Esophagus squamous epithelium (tissue), 5 donors: ENCODE data around the gene CIPC. TPM values are rescaled to one million over a fixed set of nuclear protein-coding genes. Genes with fewer than 3 reads are reported as not detected.

ENCODE experiments used
- DNase-seq: peaks from one replicate; lab custom pipeline; 2025; lab: John Stamatoyannopoulos, UW
- H3K27ac ChIP-seq, 4 donors: fragments of 200-600 bp; sonication (generic); one replicate each; pipeline ENCODE4 v1.5.1; 2016 to 2019; ENCODE audit warnings: mild to moderate bottlenecking in 1 of 4
- H3K27me3 ChIP-seq, 4 donors: fragments of 200-600 bp; sonication (generic); 1 replicate in 3 of 4; 2 replicates in 1 of 4; pipeline versions ENCODE4 v1.5.1 to v1.6.0; 2017 to 2021; ENCODE audit warnings: antibody characterized with exemption in 1 of 4
- H3K36me3 ChIP-seq, 3 donors: fragments of 200-600 bp; sonication (generic); one replicate each; pipeline ENCODE4 v1.5.1; 2016 to 2019
- H3K4me1 ChIP-seq, 3 donors: fragments of 200-600 bp; sonication (generic); one replicate each; pipeline ENCODE4 v1.5.1; 2017 to 2019
- H3K4me3 ChIP-seq, 4 donors: fragments of 200-600 bp; sonication (generic); 1 replicate in 3 of 4; 2 replicates in 1 of 4; pipeline ENCODE4 v1.5.1; 2016 to 2019; ENCODE audit warnings: mild to moderate bottlenecking in 2 of 4, moderate library complexity in 1 of 4
- H3K9me3 ChIP-seq, 3 donors: fragments of 200-600 bp; sonication (generic); one replicate each; pipeline ENCODE4 v1.5.1; 2016 to 2019
- POLR2A ChIP-seq, 4 donors: fragments of 450-650 bp; IDR thresholded peaks; one replicate each; pipeline ENCODE4 v1.6.1; 2017; ENCODE audit warnings: antibody characterized with exemption in 4 of 4, mild to moderate bottlenecking in 4 of 4, moderate library complexity in 3 of 4
- whole genome bisulfite sequencing, 2 donors: methylation state at CpG; one replicate each; pipeline ENCODE4 v1.1.5; 2018; 5-methylcytosine and 5-hydroxymethylcytosine counted together
- intact Hi-C: fragments of 100-400 bp; cut with DNase I; formaldehyde crosslinking; loops from one replicate; pipeline ENCODE4 v1.15.0; 2022
- total RNA-seq, 4 donors: library from RNA; depleted of rRNA; stranded (reverse); fragments of >200 nt; gene quantifications; one replicate each; pipeline ENCODE4 v1.1.0, GENCODE V29; 2016
- TF ChIP-seq, protein P1 (sequence below), 6 experiments: fragments of 450-650 bp in 4 of 6; fragments of 200-600 bp in 2 of 6; sonication (generic) in 2 of 6; IDR thresholded peaks; one replicate each; pipeline ENCODE4 v1.5.1; 2016 to 2019; ENCODE audit warnings: antibody characterized with exemption in 6 of 6, mild to moderate bottlenecking in 4 of 6, moderate library complexity in 4 of 6
- donor health status: DM: yes; HTN: yes; CAD: no.

Gene CIPC
- total RNA-seq, 4 donors from 2014 or later, result 17.1 to 38.3 (median 32.6) TPM

GRCh38 chr14:77122526-77123125 is 24.6 kb downstream of the CIPC start:
- peaks cover 0 to 27% (median 0%) of the 10 kb centered on the region in 4 donors for H3K27me3 ChIP-seq
- peaks cover 38 to 59% (median 43%) of the 10 kb centered on the region in 3 donors for H3K4me1 ChIP-seq
- TF ChIP-seq POLR2A (IDR thresholded peaks at IDR 0.05), result no peak
- TF ChIP-seq, protein P1, sequence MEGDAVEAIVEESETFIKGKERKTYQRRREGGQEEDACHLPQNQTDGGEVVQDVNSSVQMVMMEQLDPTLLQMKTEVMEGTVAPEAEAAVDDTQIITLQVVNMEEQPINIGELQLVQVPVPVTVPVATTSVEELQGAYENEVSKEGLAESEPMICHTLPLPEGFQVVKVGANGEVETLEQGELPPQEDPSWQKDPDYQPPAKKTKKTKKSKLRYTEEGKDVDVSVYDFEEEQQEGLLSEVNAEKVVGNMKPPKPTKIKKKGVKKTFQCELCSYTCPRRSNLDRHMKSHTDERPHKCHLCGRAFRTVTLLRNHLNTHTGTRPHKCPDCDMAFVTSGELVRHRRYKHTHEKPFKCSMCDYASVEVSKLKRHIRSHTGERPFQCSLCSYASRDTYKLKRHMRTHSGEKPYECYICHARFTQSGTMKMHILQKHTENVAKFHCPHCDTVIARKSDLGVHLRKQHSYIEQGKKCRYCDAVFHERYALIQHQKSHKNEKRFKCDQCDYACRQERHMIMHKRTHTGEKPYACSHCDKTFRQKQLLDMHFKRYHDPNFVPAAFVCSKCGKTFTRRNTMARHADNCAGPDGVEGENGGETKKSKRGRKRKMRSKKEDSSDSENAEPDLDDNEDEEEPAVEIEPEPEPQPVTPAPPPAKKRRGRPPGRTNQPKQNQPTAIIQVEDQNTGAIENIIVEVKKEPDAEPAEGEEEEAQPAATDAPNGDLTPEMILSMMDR (IDR thresholded peaks at IDR 0.05), result no peak
- H3K27ac ChIP-seq, result peak overlapping the region; percentile 57 to 88 (median 80)
- no peak overlapping the region for H3K4me3 ChIP-seq
- intact Hi-C loops, result no loop called here
- no peaks in the 10 kb centered on the region for H3K9me3 ChIP-seq
- H3K36me3 ChIP-seq, result peaks cover 0 to 23% (median 0%) of the 10 kb centered on the region in 3 donors
- 79 to 87% methylated on average over 4 to 6 of the region's 6 CpGs for WGBS, 2 donors
- no peak for DNase-seq

DNA sequence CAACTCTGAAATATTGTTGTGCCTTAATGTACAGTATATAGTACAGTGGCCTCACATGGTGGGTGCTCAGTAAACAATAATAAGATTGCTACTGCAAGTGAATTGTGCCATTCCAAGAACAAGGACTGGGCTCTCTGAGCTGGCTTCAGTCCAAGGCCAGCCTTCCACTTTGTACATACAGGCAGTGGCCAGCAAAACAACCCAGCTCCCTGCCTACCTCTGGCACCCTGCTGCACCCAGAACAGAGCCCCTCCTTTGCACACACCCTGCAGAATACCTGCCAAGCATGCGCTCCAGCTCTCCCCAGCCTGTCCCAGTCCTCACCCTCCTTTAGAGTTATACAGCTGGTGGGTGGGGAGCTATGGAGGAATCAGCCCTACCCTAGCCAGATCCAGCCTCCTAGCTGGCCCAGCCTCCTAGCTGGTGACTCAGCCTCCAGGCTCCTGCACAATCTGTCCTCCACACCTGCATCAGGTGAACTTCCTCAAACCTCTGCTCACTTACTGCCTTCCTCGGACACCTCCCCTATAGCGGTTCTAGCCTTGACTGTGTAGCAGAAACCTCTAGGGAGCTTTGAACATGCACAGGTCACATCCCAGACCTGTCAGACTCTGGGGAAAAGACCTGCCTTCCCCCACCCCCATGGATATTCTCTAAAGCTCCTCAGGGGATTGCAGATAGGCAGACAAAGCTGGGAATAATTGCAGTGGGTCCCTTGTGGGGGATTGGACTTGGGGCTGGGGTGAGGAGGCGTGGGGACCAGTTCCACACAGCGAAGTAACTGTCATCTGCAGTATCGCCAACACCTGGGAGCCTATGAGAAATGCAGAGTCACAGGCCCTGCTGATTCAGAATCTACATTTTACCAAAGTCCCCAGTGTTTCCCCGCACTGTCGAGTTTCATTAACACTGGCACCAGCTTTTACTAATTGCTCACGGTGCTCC is 25.6 kb downstream of the CIPC start:
- TF ChIP-seq, protein P1 (IDR thresholded peaks at IDR 0.05), result peak in 1 of 6 experiments; percentile 4
- TF ChIP-seq POLR2A (IDR thresholded peaks at IDR 0.05), result peak in 1 of 4 donors; percentile 31
- H3K4me3 ChIP-seq, result peak overlapping the region in 3 of 4 donors; percentile 47 to 67 (median 53)
- intact Hi-C loops, result no loop called here
- WGBS, 2 donors, result 39 to 62% methylated on average over 8 to 9 of the region's 9 CpGs
- peaks cover 38 to 59% (median 43%) of the 10 kb centered on the region in 3 donors for H3K4me1 ChIP-seq
- peak overlapping the region; percentile 69 to 88 (median 80) for H3K27ac ChIP-seq
- no peaks in the 10 kb centered on the region for H3K9me3 ChIP-seq
- H3K27me3 ChIP-seq, result peaks cover 0 to 32% (median 0%) of the 10 kb centered on the region in 4 donors
- DNase-seq, result peak; percentile 8
- H3K36me3 ChIP-seq, result peaks cover 0 to 14% (median 0%) of the 10 kb centered on the region in 3 donors

- DNase-seq, result no peak
- H3K27me3 ChIP-seq, result peaks cover 0 to 39% (median 0%) of the 10 kb centered on the region in 4 donors
- TF ChIP-seq POLR2A (IDR thresholded peaks at IDR 0.05), result no peak
- TF ChIP-seq, protein P1 (IDR thresholded peaks at IDR 0.05), result peak in 4 of 6 experiments; percentile 86 to 96 (median 90)
- H3K4me3 ChIP-seq, result peak overlapping the region; percentile 42 to 67 (median 50)
- peaks cover 0 to 4% (median 0%) of the 10 kb centered on the region in 3 donors for H3K36me3 ChIP-seq
- intact Hi-C loops, result no loop called here
- peak overlapping the region; percentile 63 to 88 (median 70) for H3K27ac ChIP-seq
- WGBS, 2 donors, result 16 to 25% methylated on average over 9 to 26 of the region's 73 CpGs
- no peaks in the 10 kb centered on the region for H3K9me3 ChIP-seq
- H3K4me1 ChIP-seq, result peaks cover 38 to 59% (median 43%) of the 10 kb centered on the region in 3 donors
Observed at GRCh38 chr14:77124345-77125280, 26.6 kb downstream of the CIPC start.

GRCh38 chr14:77125281-77125801 is 27.3 kb downstream of the CIPC start:
- Histone ChIP-seq H3K4me3 (peak overlapping the region; percentile 42 to 67 (median 50)), H3K9me3 (no peaks in the 10 kb centered on the region), H3K4me1 (peaks cover 38 to 53% (median 43%) of the 10 kb centered on the region in 3 donors), H3K27ac (peak overlapping the region in 2 of 4 donors; percentile 63 to 69), H3K36me3 (no peaks in the 10 kb centered on the region), H3K27me3 (peaks cover 0 to 45% (median 0%) of the 10 kb centered on the region in 4 donors)
- 7 to 28% methylated on average over 15 to 18 of the region's 30 CpGs for WGBS, 2 donors
- DNase-seq, result no peak
- TF ChIP-seq, protein P1 (IDR thresholded peaks at IDR 0.05), result no peak
- TF ChIP-seq POLR2A (IDR thresholded peaks at IDR 0.05), result no peak
- intact Hi-C loops, result no loop called here
